MM.1S (cell line): ENCODE data around the gene MRAS.

ENCODE experiments used
- DNase-seq: peaks from one replicate; pipeline ENCODE4 v3.0.0-alpha.2; 2015
- H2AFZ ChIP-seq: fragments of 300-600 bp; sonication (generic); 2 replicates; pipeline ENCODE4 v1.6.0; 2016; ENCODE audit warnings: antibody characterized with exemption, low read length
- H3F3A ChIP-seq: fragments of 300-600 bp; sonication (generic); 2 replicates; pipeline ENCODE4 v1.6.1; 2016; ENCODE audit warnings: mild to moderate bottlenecking, antibody characterized with exemption, low read length, moderate library complexity, mixed read lengths; ENCODE audit not compliant: insufficient read depth
- H3K27ac ChIP-seq: fragments of 300-600 bp; sonication (generic); 2 replicates; pipeline ENCODE4 v1.5.1; 2016; ENCODE audit warnings: mild to moderate bottlenecking, low read length
- H3K27me3 ChIP-seq: fragments of 300-600 bp; sonication (generic); replicated peaks from 2 replicates; pipeline ENCODE4 v1.6.0; 2016; ENCODE audit warnings: low read length; ENCODE audit not compliant: insufficient read depth
- H3K36me3 ChIP-seq: fragments of 300-600 bp; sonication (generic); replicated peaks from 2 replicates; pipeline ENCODE4 v1.6.1; 2016; ENCODE audit warnings: mild to moderate bottlenecking, low read length, mixed read lengths; ENCODE audit not compliant: insufficient read depth
- H3K4me1 ChIP-seq: fragments of 300-600 bp; sonication (generic); 2 replicates; pipeline ENCODE4 v1.6.1; 2016; ENCODE audit warnings: low read length, mixed read lengths
- H3K4me2 ChIP-seq: fragments of 300-600 bp; sonication (generic); 2 replicates; pipeline ENCODE4 v1.6.0; 2016; ENCODE audit warnings: low read depth, low read length
- H3K4me3 ChIP-seq: fragments of 300-600 bp; sonication (generic); 2 replicates; pipeline ENCODE4 v1.5.1; 2016; ENCODE audit warnings: low read length, mixed read lengths
- H3K79me2 ChIP-seq: fragments of 300-600 bp; sonication (generic); 2 replicates; pipeline ENCODE4 v1.6.1; 2016; ENCODE audit warnings: mixed run types, low read length, mixed read lengths
- H3K9ac ChIP-seq: fragments of 300-600 bp; sonication (generic); 2 replicates; pipeline ENCODE4 v1.6.1; 2016; ENCODE audit warnings: low read length, mixed read lengths
- H3K9me2 ChIP-seq: fragments of 300-600 bp; sonication (generic); replicated peaks from 2 replicates; pipeline ENCODE4 v1.6.1; 2016; ENCODE audit warnings: mild to moderate bottlenecking, low read length, mixed read lengths; ENCODE audit not compliant: insufficient read depth
- H3K9me3 ChIP-seq: fragments of 300-600 bp; sonication (generic); replicated peaks from 2 replicates; pipeline ENCODE4 v1.6.1; 2016; ENCODE audit warnings: mild to moderate bottlenecking, low read length, mixed read lengths; ENCODE audit not compliant: insufficient read depth
- H4K20me1 ChIP-seq: fragments of 300-600 bp; sonication (generic); 2 replicates; pipeline ENCODE4 v1.6.1; 2016; ENCODE audit warnings: mild to moderate bottlenecking, low read length, moderate library complexity, mixed read lengths; ENCODE audit not compliant: insufficient read depth
- CTCF ChIP-seq: fragments of 300-600 bp; sonication (generic); IDR thresholded peaks from 2 replicates; pipeline ENCODE4 v1.5.1; 2016; ENCODE audit warnings: antibody characterized with exemption, low read length, mixed read lengths
- EZH2 ChIP-seq: fragments of 300-600 bp; sonication (generic); optimal IDR thresholded peaks from 2 replicates; pipeline ENCODE3; 2017; ENCODE audit warnings: low read depth, mild to moderate bottlenecking, antibody characterized with exemption, low read length, mixed read lengths
- EZH2phosphoT487 ChIP-seq: fragments of 300-600 bp; sonication (generic); IDR thresholded peaks from 2 replicates; pipeline ENCODE4 v1.6.1; 2018; ENCODE audit warnings: antibody characterized with exemption, low read length

The MRAS gene

DNA sequence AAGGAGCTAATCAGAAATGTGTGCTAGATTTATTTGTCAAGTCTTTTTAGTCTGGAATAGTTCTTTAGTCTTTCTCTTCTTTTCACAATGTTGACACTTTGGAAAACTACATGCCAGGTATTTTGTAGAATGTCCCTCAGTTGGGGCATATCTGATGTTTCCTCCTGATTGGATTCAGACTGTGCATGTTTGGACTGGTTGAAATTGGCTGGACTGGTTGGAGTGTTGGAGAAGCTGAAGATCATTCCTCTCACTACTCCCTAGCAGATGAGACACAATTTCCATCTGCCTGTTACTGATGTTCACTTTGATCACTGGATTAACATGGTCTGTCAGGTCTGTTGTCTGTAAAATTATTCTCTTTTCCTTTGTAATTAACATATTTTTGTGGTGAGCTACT lies 22.4 kb upstream of the MRAS start:
- Histone ChIP-seq H3K4me1 (peaks cover 2% of the 10 kb centered on the region; the same call in 1 of the 2 replicates), H2AFZ (no peak overlapping the region), H3K9ac (no peak overlapping the region), H3K27ac (no peak overlapping the region), H3K4me3 (no peak overlapping the region), H3K4me2 (no peak overlapping the region), H3K9me2 (no peaks in the 10 kb centered on the region), H3F3A (no peaks in the 10 kb centered on the region), H4K20me1 (no peaks in the 10 kb centered on the region), H3K36me3 (no peaks in the 10 kb centered on the region), H3K79me2 (no peaks in the 10 kb centered on the region), H3K9me3 (no peaks in the 10 kb centered on the region), H3K27me3 (0 out of 2 replicates have a peak, but pooled peaks cover 9% of the 10 kb centered on the region)
- no peak for TF ChIP-seq EZH2
- TF ChIP-seq EZH2phosphoT487, result no peak
- TF ChIP-seq CTCF, result no peak
- no peak for DNase-seq

DNA sequence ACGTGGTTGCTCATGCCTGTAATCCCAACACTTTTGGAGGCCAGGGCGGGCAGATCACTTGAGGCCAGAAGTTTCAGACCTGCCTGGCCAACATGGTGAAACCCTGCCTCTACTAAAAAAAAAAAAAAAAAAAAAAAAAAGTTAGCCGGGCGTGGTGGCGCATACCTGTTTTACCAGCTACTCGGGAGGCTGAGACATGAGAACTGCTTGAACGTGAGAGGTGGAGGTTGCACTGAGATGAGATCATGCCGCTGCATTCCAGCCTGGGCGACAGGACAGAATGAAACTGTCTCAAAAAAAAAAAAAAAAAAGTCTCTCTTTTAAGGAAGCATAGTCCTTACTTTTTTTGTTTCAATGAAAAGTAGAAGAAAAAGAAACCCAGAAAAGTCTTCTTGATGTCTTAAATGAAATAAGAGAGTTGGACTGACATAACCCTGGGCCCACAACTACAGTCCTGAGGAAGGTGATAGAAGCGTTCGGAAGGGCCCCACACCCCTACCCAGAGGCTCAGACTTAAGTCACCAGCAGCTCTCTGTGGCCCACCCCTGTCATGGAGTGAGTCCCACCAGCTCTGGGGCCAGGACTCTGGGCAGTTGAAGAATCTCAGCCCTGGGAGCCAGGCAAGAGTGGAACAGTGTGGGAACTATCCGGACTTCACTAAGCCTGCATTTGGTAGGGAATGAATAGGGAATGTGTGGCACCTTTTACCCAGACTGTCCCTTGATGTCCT lies 21.3 kb upstream of the MRAS start:
- no peak for TF ChIP-seq EZH2phosphoT487
- Histone ChIP-seq H3K9me3 (no peaks in the 10 kb centered on the region), H3K36me3 (no peaks in the 10 kb centered on the region), H3K27me3 (0 out of 2 replicates have a peak, but pooled peaks cover 9% of the 10 kb centered on the region), H4K20me1 (no peaks in the 10 kb centered on the region), H3F3A (no peaks in the 10 kb centered on the region), H3K4me2 (no peak overlapping the region), H2AFZ (no peak overlapping the region), H3K79me2 (no peaks in the 10 kb centered on the region), H3K4me1 (peaks cover 6% of the 10 kb centered on the region; the same call in 1 of the 2 replicates), H3K4me3 (no peak overlapping the region), H3K9me2 (no peaks in the 10 kb centered on the region), H3K27ac (no peak overlapping the region), H3K9ac (no peak overlapping the region)
- no peak for DNase-seq

GRCh38 chr3:138327831-138328230 lies 20.5 kb upstream of the MRAS start:
- Histone ChIP-seq H3K27me3 (0 out of 2 replicates have a peak, but pooled peaks cover 9% of the 10 kb centered on the region), H3K4me1 (peaks cover 6% of the 10 kb centered on the region; the same call in 1 of the 2 replicates), H3K9me2 (no peaks in the 10 kb centered on the region), H3K36me3 (no peaks in the 10 kb centered on the region), H3K79me2 (no peaks in the 10 kb centered on the region), H3K27ac (no peak overlapping the region), H3K4me3 (no peak overlapping the region), H4K20me1 (no peaks in the 10 kb centered on the region), H3K9ac (no peak overlapping the region), H2AFZ (no peak overlapping the region), H3K9me3 (no peaks in the 10 kb centered on the region), H3F3A (no peaks in the 10 kb centered on the region), H3K4me2 (no peak overlapping the region)
- no peak for DNase-seq
- TF ChIP-seq EZH2 (no peak), CTCF (no peak), EZH2phosphoT487 (no peak)

GRCh38 chr3:138328341-138328740 lies 20.0 kb upstream of the MRAS start:
- TF ChIP-seq EZH2phosphoT487 (no peak), EZH2 (no peak), CTCF (peak; percentile 23)
- Histone ChIP-seq H3K9ac (no peak overlapping the region), H3K27ac (no peak overlapping the region), H3K36me3 (no peaks in the 10 kb centered on the region), H3K79me2 (no peaks in the 10 kb centered on the region), H3K9me3 (no peaks in the 10 kb centered on the region), H2AFZ (no peak overlapping the region), H4K20me1 (no peaks in the 10 kb centered on the region), H3F3A (no peaks in the 10 kb centered on the region), H3K9me2 (no peaks in the 10 kb centered on the region), H3K27me3 (0 out of 2 replicates have a peak, but pooled peaks cover 9% of the 10 kb centered on the region), H3K4me1 (peaks cover 6% of the 10 kb centered on the region; the same call in 1 of the 2 replicates), H3K4me3 (no peak overlapping the region), H3K4me2 (no peak overlapping the region; the same call in 1 of the 2 replicates)
- DNase-seq, result peak; percentile 12
